Stimulated activated naive B cell treated with anti-CD40 and anti-IgM and Interleukin-4, amounts not matched to agents 10 μg/mL and 1 μg/mL and 100 μg/mL, for 72 hours (primary cell): ENCODE results near the gene MPRIP.

Experiments
- ATAC-seq, 2 donors: fragments of 150-1000 bp; cut with Tn5 transposase; replicated peaks; 2 replicates each; pipeline ENCODE4 v1.10.0; 2021; ENCODE audit warnings: moderate library complexity in 1 of 2
- DNase-seq: peaks from one replicate; pipeline ENCODE4 v3.0.0; 2021
- H3K27ac Mint-ChIP-seq: one replicate; pipeline ENCODE4 v1.8.0; 2022; ENCODE audit warnings: mild to moderate bottlenecking, mixed read lengths
- H3K27me3 Mint-ChIP-seq, 2 donors: one replicate each; pipeline ENCODE4 v1.8.0; 2022; ENCODE audit warnings: mixed read lengths in 2 of 2
- H3K36me3 Mint-ChIP-seq, 2 donors: one replicate each; pipeline ENCODE4 v1.8.0; 2022; ENCODE audit warnings: mixed read lengths in 2 of 2, mild to moderate bottlenecking in 1 of 2
- H3K4me1 Mint-ChIP-seq, 2 donors: one replicate each; pipeline ENCODE4 v1.8.0; 2022; ENCODE audit warnings: mixed read lengths in 2 of 2, mild to moderate bottlenecking in 1 of 2
- H3K4me3 Mint-ChIP-seq, 2 donors: one replicate each; pipeline ENCODE4 v1.8.0; 2022; ENCODE audit warnings: mild to moderate bottlenecking in 2 of 2, mixed read lengths in 2 of 2, moderate library complexity in 1 of 2
- H3K9me3 Mint-ChIP-seq, 2 donors: one replicate each; pipeline ENCODE4 v1.8.0; 2022; ENCODE audit warnings: mixed read lengths in 2 of 2, mild to moderate bottlenecking in 1 of 2

MPRIP gene

GRCh38 chr17:17203173-17203730 is 161.0 kb downstream of the MPRIP start:
- Mint-ChIP-seq H3K9me3 (peaks cover 0 to 5% of the 10 kb centered on the region in 2 donors), H3K36me3 (peaks cover 29 to 45% of the 10 kb centered on the region in 2 donors), H3K27me3 (no peaks in the 10 kb centered on the region), H3K27ac (no peak overlapping the region), H3K4me1 (peaks cover 20 to 38% of the 10 kb centered on the region in 2 donors), H3K4me3 (no peak overlapping the region)
- no peak for ATAC-seq
- DNase-seq = no peak

- H3K27me3 Mint-ChIP-seq = no peaks in the 10 kb centered on the region
- no peak for DNase-seq
- peaks cover 0 to 5% of the 10 kb centered on the region in 2 donors for H3K9me3 Mint-ChIP-seq
- no peak overlapping the region for H3K27ac Mint-ChIP-seq
- peak overlapping the region; percentile 87 to 89 for H3K4me3 Mint-ChIP-seq
- H3K4me1 Mint-ChIP-seq = peaks cover 20 to 38% of the 10 kb centered on the region in 2 donors
- H3K36me3 Mint-ChIP-seq = peaks cover 29 to 43% of the 10 kb centered on the region in 2 donors
- ATAC-seq = no peak
Measured at GRCh38 chr17:17204041-17204591, 161.9 kb downstream of the MPRIP start.

GRCh38 chr17:17204635-17205231 is 162.5 kb downstream of the MPRIP start:
- DNase-seq (no peak), ATAC-seq (no peak)
- peak overlapping the region; percentile 97 for H3K27ac Mint-ChIP-seq
- no peaks in the 10 kb centered on the region for H3K27me3 Mint-ChIP-seq
- peaks cover 20 to 36% of the 10 kb centered on the region in 2 donors for H3K4me1 Mint-ChIP-seq
- peaks cover 0 to 5% of the 10 kb centered on the region in 2 donors for H3K9me3 Mint-ChIP-seq
- peak overlapping the region; percentile 87 to 89 for H3K4me3 Mint-ChIP-seq
- peaks cover 29 to 41% of the 10 kb centered on the region in 2 donors for H3K36me3 Mint-ChIP-seq

GRCh38 chr17:17205368-17206123 is 163.3 kb downstream of the MPRIP start:
- Mint-ChIP-seq H3K27me3 (no peaks in the 10 kb centered on the region), H3K9me3 (peaks cover 0 to 5% of the 10 kb centered on the region in 2 donors), H3K4me3 (peak overlapping the region; percentile 87 to 89), H3K27ac (peak overlapping the region; percentile 97), H3K36me3 (peaks cover 27 to 34% of the 10 kb centered on the region in 2 donors), H3K4me1 (peaks cover 17 to 32% of the 10 kb centered on the region in 2 donors)
- ATAC-seq (peak; percentile 64 to 74), DNase-seq (peak; percentile 67)

- peak; percentile 75 to 85 for ATAC-seq
Measured at GRCh38 chr17:17206124-17206912, 164.1 kb downstream of the MPRIP start, which contains the start of gene PLD6. Gene PLD6, minus strand, starts transcription at chr17:17206333. Its CDS starts 47 bp downstream, at chr17:17206286.

GRCh38 chr17:17206913-17207335 is 164.7 kb downstream of the MPRIP start:
- DNase-seq (no peak), ATAC-seq (no peak)
- Mint-ChIP-seq H3K4me3 (peak overlapping the region; percentile 76 to 89), H3K9me3 (peaks cover 0 to 5% of the 10 kb centered on the region in 2 donors), H3K27ac (peak overlapping the region; percentile 92), H3K36me3 (peaks cover 23 to 30% of the 10 kb centered on the region in 2 donors), H3K27me3 (no peaks in the 10 kb centered on the region), H3K4me1 (peaks cover 17 to 32% of the 10 kb centered on the region in 2 donors)

More at GRCh38 chr17:17206124-17206912, 164.1 kb downstream of the MPRIP start, which contains the start of gene PLD6:
- no peaks in the 10 kb centered on the region for H3K27me3 Mint-ChIP-seq
- H3K9me3 Mint-ChIP-seq = peaks cover 0 to 5% of the 10 kb centered on the region in 2 donors
- peak within 1 kb of the TSS; percentile 97 for H3K27ac Mint-ChIP-seq
- peaks cover 17 to 32% of the 10 kb centered on the region in 2 donors for H3K4me1 Mint-ChIP-seq
- peak within 1 kb of the TSS; percentile 87 to 89 for H3K4me3 Mint-ChIP-seq
- peak; percentile 94 for DNase-seq
- H3K36me3 Mint-ChIP-seq = peaks cover 26 to 33% of the 10 kb centered on the region in 2 donors

- H3K9me3 Mint-ChIP-seq = peaks cover 0 to 5% of the 10 kb centered on the region in 2 donors
- no peak overlapping the region for H3K4me3 Mint-ChIP-seq
- DNase-seq (no peak), ATAC-seq (no peak)
- H3K4me1 Mint-ChIP-seq = peaks cover 17 to 32% of the 10 kb centered on the region in 2 donors
- no peaks in the 10 kb centered on the region for H3K27me3 Mint-ChIP-seq
- no peak overlapping the region for H3K27ac Mint-ChIP-seq
- peaks cover 20 to 26% of the 10 kb centered on the region in 2 donors for H3K36me3 Mint-ChIP-seq
Measured at GRCh38 chr17:17207998-17208397, 165.7 kb downstream of the MPRIP start.

- no peaks in the 10 kb centered on the region for H3K27me3 Mint-ChIP-seq
- H3K4me3 Mint-ChIP-seq = no peak overlapping the region
- ATAC-seq (no peak), DNase-seq (no peak)
- H3K9me3 Mint-ChIP-seq = no peaks in the 10 kb centered on the region
- no peaks in the 10 kb centered on the region for H3K4me1 Mint-ChIP-seq
- peaks cover 38 to 46% of the 10 kb centered on the region in 2 donors for H3K36me3 Mint-ChIP-seq
- no peak overlapping the region for H3K27ac Mint-ChIP-seq
Measured at GRCh38 chr17:17213775-17214174, 171.5 kb downstream of the MPRIP start.

- no peaks in the 10 kb centered on the region for H3K9me3 Mint-ChIP-seq
- H3K4me3 Mint-ChIP-seq = no peak overlapping the region
- no peak overlapping the region for H3K27ac Mint-ChIP-seq
- H3K4me1 Mint-ChIP-seq = no peaks in the 10 kb centered on the region
- ATAC-seq (no peak), DNase-seq (no peak)
- H3K27me3 Mint-ChIP-seq = no peaks in the 10 kb centered on the region
- H3K36me3 Mint-ChIP-seq = peaks cover 44 to 52% of the 10 kb centered on the region in 2 donors
Measured at GRCh38 chr17:17214646-17215436, 172.6 kb downstream of the MPRIP start.

GRCh38 chr17:17215575-17215974 is 173.3 kb downstream of the MPRIP start:
- Mint-ChIP-seq H3K4me3 (no peak overlapping the region), H3K36me3 (peaks cover 51 to 59% of the 10 kb centered on the region in 2 donors), H3K9me3 (no peaks in the 10 kb centered on the region), H3K27me3 (no peaks in the 10 kb centered on the region), H3K4me1 (no peaks in the 10 kb centered on the region), H3K27ac (no peak overlapping the region)
- ATAC-seq = no peak
- DNase-seq = no peak

- no peak overlapping the region for H3K27ac Mint-ChIP-seq
- ATAC-seq (no peak), DNase-seq (no peak)
- no peaks in the 10 kb centered on the region for H3K27me3 Mint-ChIP-seq
- peaks cover 52 to 63% of the 10 kb centered on the region in 2 donors for H3K36me3 Mint-ChIP-seq
- no peak overlapping the region for H3K4me3 Mint-ChIP-seq
- H3K4me1 Mint-ChIP-seq = no peaks in the 10 kb centered on the region
- H3K9me3 Mint-ChIP-seq = no peaks in the 10 kb centered on the region
Measured at GRCh38 chr17:17216236-17216635, 174.0 kb downstream of the MPRIP start.

- peaks cover 54 to 68% of the 10 kb centered on the region in 2 donors for H3K36me3 Mint-ChIP-seq
- ATAC-seq (no peak), DNase-seq (no peak)
- H3K27ac Mint-ChIP-seq = no peak overlapping the region
- no peaks in the 10 kb centered on the region for H3K9me3 Mint-ChIP-seq
- H3K4me3 Mint-ChIP-seq = no peak overlapping the region
- H3K27me3 Mint-ChIP-seq = no peaks in the 10 kb centered on the region
- no peaks in the 10 kb centered on the region for H3K4me1 Mint-ChIP-seq
Measured at GRCh38 chr17:17216776-17217175, 174.5 kb downstream of the MPRIP start.

GRCh38 chr17:17217995-17218394 is 175.7 kb downstream of the MPRIP start:
- no peak overlapping the region for H3K4me3 Mint-ChIP-seq
- no peak for ATAC-seq
- no peak for DNase-seq
- no peaks in the 10 kb centered on the region for H3K9me3 Mint-ChIP-seq
- H3K27me3 Mint-ChIP-seq = no peaks in the 10 kb centered on the region
- H3K36me3 Mint-ChIP-seq = peaks cover 56 to 69% of the 10 kb centered on the region in 2 donors
- no peaks in the 10 kb centered on the region for H3K4me1 Mint-ChIP-seq
- H3K27ac Mint-ChIP-seq = no peak overlapping the region
